Loucy (cell line): Measurements from ENCODE around the gene HSD17B12.

Source experiments
- H2AFZ ChIP-seq: fragments of 200-600 bp; sonication (generic); 2 replicates; pipeline ENCODE4 v1.6.0; 2016; ENCODE audit warnings: antibody characterized with exemption, mild to moderate bottlenecking, low read length, moderate library complexity
- H3F3A ChIP-seq: fragments of 200-600 bp; 2 replicates; pipeline ENCODE4 v1.6.0; 2016; ENCODE audit warnings: antibody characterized with exemption, low read depth, mild to moderate bottlenecking
- H3K27me3 ChIP-seq: fragments of 200-600 bp; sonication (generic); 2 replicates; pipeline ENCODE4 v1.6.1; 2014; ENCODE audit warnings: low read length, mild to moderate bottlenecking; ENCODE audit not compliant: insufficient read depth, poor library complexity, severe bottlenecking
- H3K36me3 ChIP-seq: fragments of 200-600 bp; sonication (generic); 2 replicates; pipeline ENCODE4 v1.6.1; 2016; ENCODE audit warnings: low read length; ENCODE audit not compliant: insufficient read depth
- H3K4me1 ChIP-seq: fragments of 200-600 bp; sonication (generic); 2 replicates; pipeline ENCODE4 v1.5.1; 2014; ENCODE audit warnings: low read length, mild to moderate bottlenecking; ENCODE audit not compliant: insufficient read depth, poor library complexity, severe bottlenecking
- H3K4me2 ChIP-seq: fragments of 200-600 bp; sonication (generic); 2 replicates; pipeline ENCODE4 v1.6.0; 2014; ENCODE audit warnings: antibody characterized with exemption, low read length, low read depth, mild to moderate bottlenecking; ENCODE audit not compliant: poor library complexity, severe bottlenecking
- H3K4me3 ChIP-seq: fragments of 200-600 bp; sonication (generic); 2 replicates; pipeline ENCODE4 v1.5.1; 2014; ENCODE audit warnings: low read length, mild to moderate bottlenecking, mixed read lengths; ENCODE audit not compliant: poor library complexity, severe bottlenecking
- H3K79me2 ChIP-seq: fragments of 200-600 bp; sonication (generic); 2 replicates; pipeline ENCODE4 v1.6.1; 2014; ENCODE audit warnings: low read length; ENCODE audit not compliant: insufficient read depth
- H3K9ac ChIP-seq: fragments of 200-600 bp; sonication (generic); 2 replicates; pipeline ENCODE4 v1.6.0; 2014; ENCODE audit warnings: mild to moderate bottlenecking, low read depth, low read length, moderate library complexity; ENCODE audit not compliant: poor library complexity, severe bottlenecking
- H3K9me2 ChIP-seq: fragments of 200-600 bp; sonication (generic); replicated peaks from 2 replicates; pipeline ENCODE4 v1.6.1; 2016; ENCODE audit warnings: low read depth, low read length, mixed read lengths
- H3K9me3 ChIP-seq: fragments of 200-600 bp; sonication (generic); 2 replicates; pipeline ENCODE4 v1.6.1; 2014; ENCODE audit warnings: mild to moderate bottlenecking, antibody characterized with exemption, low read length, low read depth; ENCODE audit not compliant: insufficient read depth
- H4K20me1 ChIP-seq: fragments of 200-600 bp; sonication (generic); 2 replicates; pipeline ENCODE4 v1.6.0; 2014; ENCODE audit warnings: antibody characterized with exemption, low read length, mild to moderate bottlenecking; ENCODE audit not compliant: insufficient read depth, poor library complexity, severe bottlenecking
- CTCF ChIP-seq: fragments of 200-600 bp; sonication (generic); conservative IDR thresholded peaks from 2 replicates; pipeline ENCODE4 v1.5.1; 2014; ENCODE audit warnings: mild to moderate bottlenecking, antibody characterized with exemption, low read length
- EZH2phosphoT487 ChIP-seq: fragments of 200-600 bp; IDR thresholded peaks from 2 replicates; pipeline ENCODE4 v1.6.1; 2018; ENCODE audit warnings: antibody characterized with exemption, mild to moderate bottlenecking, moderate library complexity, borderline replicate concordance

Gene HSD17B12

GRCh38 chr11:43872995-43873394 lies 192.5 kb downstream of the HSD17B12 start:
- TF ChIP-seq CTCF (no peak), EZH2phosphoT487 (no peak)
- Histone ChIP-seq H3K9me3 (no peaks in the 10 kb centered on the region), H3K4me3 (no peak overlapping the region), H3K27me3 (peaks cover 66% of the 10 kb centered on the region), H3K9ac (no peak overlapping the region), H4K20me1 (no peaks in the 10 kb centered on the region), H3F3A (peaks cover 12% of the 10 kb centered on the region), H2AFZ (no peak overlapping the region), H3K9me2 (no peaks in the 10 kb centered on the region), H3K79me2 (no peaks in the 10 kb centered on the region), H3K4me1 (peaks cover 16% of the 10 kb centered on the region), H3K36me3 (no peaks in the 10 kb centered on the region), H3K4me2 (no peak overlapping the region)

- Histone ChIP-seq H3K36me3 (no peaks in the 10 kb centered on the region), H3K4me3 (no peak overlapping the region), H3K4me2 (no peak overlapping the region), H3K9me2 (no peaks in the 10 kb centered on the region), H2AFZ (no peak overlapping the region), H3K79me2 (no peaks in the 10 kb centered on the region), H3K9me3 (no peaks in the 10 kb centered on the region), H3F3A (peaks cover 7% of the 10 kb centered on the region), H4K20me1 (no peaks in the 10 kb centered on the region), H3K27me3 (peaks cover 77% of the 10 kb centered on the region), H3K9ac (no peak overlapping the region), H3K4me1 (peaks cover 10% of the 10 kb centered on the region)
- no peak for TF ChIP-seq CTCF
- no peak for TF ChIP-seq EZH2phosphoT487
Observed at GRCh38 chr11:43874078-43874477, 193.5 kb downstream of the HSD17B12 start.

DNA sequence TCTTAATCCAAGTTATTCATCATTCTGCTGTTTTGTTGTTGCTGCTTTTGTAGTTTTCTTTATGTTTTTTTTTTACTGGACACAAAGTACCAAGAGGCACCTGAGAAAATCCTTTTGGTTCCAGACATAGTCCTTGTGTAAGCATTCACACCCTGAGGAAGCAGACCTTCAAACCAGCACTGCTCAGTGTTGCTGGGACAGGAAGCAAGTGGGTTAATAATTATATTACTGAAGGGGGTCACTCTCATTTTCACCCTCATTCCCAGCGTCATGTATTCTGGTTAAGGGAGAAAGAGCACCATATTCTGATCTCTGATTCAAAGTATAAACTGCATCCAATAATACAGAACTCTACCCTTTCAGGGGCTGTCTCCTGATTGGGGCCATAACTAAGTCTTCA lies 194.2 kb downstream of the HSD17B12 start:
- Histone ChIP-seq H3K27me3 (peaks cover 84% of the 10 kb centered on the region), H3F3A (peaks cover under 1% of the 10 kb centered on the region; the same call in 1 of the 2 replicates), H2AFZ (no peak overlapping the region), H3K9me3 (no peaks in the 10 kb centered on the region), H4K20me1 (no peaks in the 10 kb centered on the region), H3K4me1 (peaks cover 3% of the 10 kb centered on the region), H3K4me3 (no peak overlapping the region), H3K79me2 (no peaks in the 10 kb centered on the region), H3K9me2 (no peaks in the 10 kb centered on the region; the same call in 1 of the 2 replicates), H3K36me3 (no peaks in the 10 kb centered on the region), H3K4me2 (no peak overlapping the region), H3K9ac (no peak overlapping the region)
- TF ChIP-seq CTCF = no peak
- no peak for TF ChIP-seq EZH2phosphoT487
